HEK293 (cell line): ENCODE results near the gene CIC.

Source experiments
- BCL11B ChIP-seq: fragments of 450-650 bp; formaldehyde crosslinking; IDR thresholded peaks from 2 replicates; pipeline ENCODE4 v1.5.1; 2016; ENCODE audit warnings: low read depth, missing biosample characterization, missing genetic modification characterization
- KLF10 ChIP-seq: fragments of 450-650 bp; IDR thresholded peaks from 2 replicates; pipeline ENCODE4 v1.5.1; 2018; ENCODE audit warnings: missing biosample characterization, mild to moderate bottlenecking, missing genetic modification characterization
- MYNN ChIP-seq: fragments of 450-650 bp; formaldehyde crosslinking; IDR thresholded peaks from 2 replicates; pipeline ENCODE4 v1.5.1; 2016; ENCODE audit warnings: missing biosample characterization, missing genetic modification characterization, borderline replicate concordance
- SP2 ChIP-seq: fragments of 450-650 bp; formaldehyde crosslinking; IDR thresholded peaks from 2 replicates; pipeline ENCODE4 v1.5.1; 2016; ENCODE audit warnings: missing biosample characterization, missing genetic modification characterization
- ZNF2 ChIP-seq: fragments of 450-650 bp; formaldehyde crosslinking; IDR thresholded peaks from 2 replicates; pipeline ENCODE4 v1.5.1; 2016; ENCODE audit warnings: missing biosample characterization, missing genetic modification characterization
- ZNF239 ChIP-seq: fragments of 450-650 bp; formaldehyde crosslinking; IDR thresholded peaks from 2 replicates; pipeline ENCODE4 v1.5.1; 2016; ENCODE audit warnings: missing biosample characterization, missing genetic modification characterization
- ZNF561 ChIP-seq: fragments of 450-650 bp; IDR thresholded peaks from 2 replicates; pipeline ENCODE4 v1.5.1; 2018; ENCODE audit warnings: missing biosample characterization, missing genetic modification characterization, borderline replicate concordance
- TF ChIP-seq, protein P1 (sequence below): fragments of 450-650 bp; formaldehyde crosslinking; IDR thresholded peaks from 2 replicates; pipeline ENCODE4 v1.5.1; 2016; ENCODE audit warnings: missing biosample characterization, missing genetic modification characterization
- TF ChIP-seq, protein P2 (sequence below): fragments of 450-650 bp; formaldehyde crosslinking; IDR thresholded peaks from 2 replicates; pipeline ENCODE4 v1.5.1; 2016; ENCODE audit warnings: missing biosample characterization, missing genetic modification characterization
- TF ChIP-seq, protein P3 (sequence below): fragments of 450-650 bp; formaldehyde crosslinking; IDR thresholded peaks from 2 replicates; pipeline ENCODE4 v1.5.1; 2016; ENCODE audit warnings: missing biosample characterization, missing genetic modification characterization
- TF ChIP-seq, protein P4 (sequence below): fragments of 450-650 bp; formaldehyde crosslinking; IDR thresholded peaks from 2 replicates; pipeline ENCODE4 v1.5.1; 2016; ENCODE audit warnings: missing biosample characterization, missing genetic modification characterization

DNA sequence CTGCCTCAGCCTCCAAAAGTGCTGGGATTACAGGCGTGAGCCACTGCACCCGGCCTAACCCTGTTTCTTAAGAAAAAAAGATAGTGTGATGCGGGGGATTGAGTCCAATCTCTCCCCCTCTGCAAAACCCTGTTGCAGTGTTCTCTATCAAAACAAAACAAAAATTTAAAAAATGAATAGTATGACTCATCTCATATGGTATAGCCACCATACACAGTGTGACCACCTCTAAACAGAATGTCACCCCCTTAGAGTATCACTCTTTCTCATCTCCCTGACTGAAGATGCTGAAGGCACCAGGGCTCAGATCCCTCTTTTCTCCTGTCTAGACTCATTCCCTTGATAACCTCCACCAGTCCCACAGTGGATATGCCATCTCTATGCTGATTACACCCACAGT is 7.3 kb upstream of the CIC start:
- TF ChIP-seq, protein P1, sequence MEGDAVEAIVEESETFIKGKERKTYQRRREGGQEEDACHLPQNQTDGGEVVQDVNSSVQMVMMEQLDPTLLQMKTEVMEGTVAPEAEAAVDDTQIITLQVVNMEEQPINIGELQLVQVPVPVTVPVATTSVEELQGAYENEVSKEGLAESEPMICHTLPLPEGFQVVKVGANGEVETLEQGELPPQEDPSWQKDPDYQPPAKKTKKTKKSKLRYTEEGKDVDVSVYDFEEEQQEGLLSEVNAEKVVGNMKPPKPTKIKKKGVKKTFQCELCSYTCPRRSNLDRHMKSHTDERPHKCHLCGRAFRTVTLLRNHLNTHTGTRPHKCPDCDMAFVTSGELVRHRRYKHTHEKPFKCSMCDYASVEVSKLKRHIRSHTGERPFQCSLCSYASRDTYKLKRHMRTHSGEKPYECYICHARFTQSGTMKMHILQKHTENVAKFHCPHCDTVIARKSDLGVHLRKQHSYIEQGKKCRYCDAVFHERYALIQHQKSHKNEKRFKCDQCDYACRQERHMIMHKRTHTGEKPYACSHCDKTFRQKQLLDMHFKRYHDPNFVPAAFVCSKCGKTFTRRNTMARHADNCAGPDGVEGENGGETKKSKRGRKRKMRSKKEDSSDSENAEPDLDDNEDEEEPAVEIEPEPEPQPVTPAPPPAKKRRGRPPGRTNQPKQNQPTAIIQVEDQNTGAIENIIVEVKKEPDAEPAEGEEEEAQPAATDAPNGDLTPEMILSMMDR (tag by site-specific recombination) = no peak
- TF ChIP-seq MYNN (tag by site-specific recombination) = no peak
- TF ChIP-seq, protein P2, sequence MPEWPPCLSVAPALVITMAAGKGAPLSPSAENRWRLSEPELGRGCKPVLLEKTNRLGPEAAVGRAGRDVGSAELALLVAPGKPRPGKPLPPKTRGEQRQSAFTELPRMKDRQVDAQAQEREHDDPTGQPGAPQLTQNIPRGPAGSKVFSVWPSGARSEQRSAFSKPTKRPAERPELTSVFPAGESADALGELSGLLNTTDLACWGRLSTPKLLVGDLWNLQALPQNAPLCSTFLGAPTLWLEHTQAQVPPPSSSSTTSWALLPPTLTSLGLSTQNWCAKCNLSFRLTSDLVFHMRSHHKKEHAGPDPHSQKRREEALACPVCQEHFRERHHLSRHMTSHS (tag by site-specific recombination) = no peak
- TF ChIP-seq, protein P3, sequence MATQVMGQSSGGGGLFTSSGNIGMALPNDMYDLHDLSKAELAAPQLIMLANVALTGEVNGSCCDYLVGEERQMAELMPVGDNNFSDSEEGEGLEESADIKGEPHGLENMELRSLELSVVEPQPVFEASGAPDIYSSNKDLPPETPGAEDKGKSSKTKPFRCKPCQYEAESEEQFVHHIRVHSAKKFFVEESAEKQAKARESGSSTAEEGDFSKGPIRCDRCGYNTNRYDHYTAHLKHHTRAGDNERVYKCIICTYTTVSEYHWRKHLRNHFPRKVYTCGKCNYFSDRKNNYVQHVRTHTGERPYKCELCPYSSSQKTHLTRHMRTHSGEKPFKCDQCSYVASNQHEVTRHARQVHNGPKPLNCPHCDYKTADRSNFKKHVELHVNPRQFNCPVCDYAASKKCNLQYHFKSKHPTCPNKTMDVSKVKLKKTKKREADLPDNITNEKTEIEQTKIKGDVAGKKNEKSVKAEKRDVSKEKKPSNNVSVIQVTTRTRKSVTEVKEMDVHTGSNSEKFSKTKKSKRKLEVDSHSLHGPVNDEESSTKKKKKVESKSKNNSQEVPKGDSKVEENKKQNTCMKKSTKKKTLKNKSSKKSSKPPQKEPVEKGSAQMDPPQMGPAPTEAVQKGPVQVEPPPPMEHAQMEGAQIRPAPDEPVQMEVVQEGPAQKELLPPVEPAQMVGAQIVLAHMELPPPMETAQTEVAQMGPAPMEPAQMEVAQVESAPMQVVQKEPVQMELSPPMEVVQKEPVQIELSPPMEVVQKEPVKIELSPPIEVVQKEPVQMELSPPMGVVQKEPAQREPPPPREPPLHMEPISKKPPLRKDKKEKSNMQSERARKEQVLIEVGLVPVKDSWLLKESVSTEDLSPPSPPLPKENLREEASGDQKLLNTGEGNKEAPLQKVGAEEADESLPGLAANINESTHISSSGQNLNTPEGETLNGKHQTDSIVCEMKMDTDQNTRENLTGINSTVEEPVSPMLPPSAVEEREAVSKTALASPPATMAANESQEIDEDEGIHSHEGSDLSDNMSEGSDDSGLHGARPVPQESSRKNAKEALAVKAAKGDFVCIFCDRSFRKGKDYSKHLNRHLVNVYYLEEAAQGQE = no peak
- no peak for TF ChIP-seq ZNF239
- TF ChIP-seq ZNF2 (tag by site-specific recombination) = no peak
- no peak for TF ChIP-seq KLF10 (tag by site-specific recombination)
- TF ChIP-seq SP2 (tag by site-specific recombination) = no peak
- TF ChIP-seq, protein P4, sequence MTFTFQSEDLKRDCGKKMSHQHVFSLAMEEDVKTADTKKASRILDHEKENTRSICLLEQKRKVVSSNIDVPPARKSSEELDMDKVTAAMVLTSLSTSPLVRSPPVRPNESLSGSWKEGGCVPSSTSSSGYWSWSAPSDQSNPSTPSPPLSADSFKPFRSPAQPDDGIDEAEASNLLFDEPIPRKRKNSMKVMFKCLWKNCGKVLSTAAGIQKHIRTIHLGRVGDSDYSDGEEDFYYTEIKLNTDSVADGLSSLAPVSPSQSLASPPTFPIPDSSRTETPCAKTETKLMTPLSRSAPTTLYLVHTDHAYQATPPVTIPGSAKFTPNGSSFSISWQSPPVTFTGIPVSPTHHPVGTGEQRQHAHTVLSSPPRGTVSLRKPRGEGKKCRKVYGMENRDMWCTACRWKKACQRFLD (tag by site-specific recombination) = no peak
- TF ChIP-seq ZNF561 (tag by site-specific recombination) = no peak
- TF ChIP-seq BCL11B = no peak
